ENCODE measurements around the gene KLK10.

DNA sequence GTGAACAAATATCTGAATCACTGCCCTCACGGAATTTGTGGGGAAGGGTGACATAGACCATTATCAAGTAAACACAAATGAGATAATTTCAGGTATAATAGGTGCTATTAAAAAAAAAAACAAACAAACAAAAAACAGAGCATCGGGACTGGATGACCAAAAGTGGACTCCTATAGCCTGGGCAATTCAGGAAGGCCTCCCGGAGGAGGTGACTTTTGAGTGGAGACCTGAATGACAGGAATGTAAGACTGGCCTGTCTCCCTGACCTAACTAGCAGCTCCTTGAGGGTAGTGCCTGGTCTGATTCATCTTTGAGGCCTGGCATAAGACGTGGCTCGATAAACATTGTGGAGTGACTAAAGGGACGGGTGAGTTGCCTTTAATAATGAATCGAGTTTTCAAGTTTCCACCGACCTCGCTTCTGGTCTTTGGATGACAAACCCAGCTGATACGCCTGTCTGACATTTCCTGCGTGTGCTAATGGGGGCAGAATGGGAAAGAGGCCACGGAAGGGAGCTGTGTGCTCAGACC, 6.8 kb downstream of the KLK10 start:
- TF ChIP-seq PAX5 (IDR thresholded peaks at IDR 0.05; ENCODE audit: insufficient read depth, low read length, severe bottlenecking) (no peak), POU2F2 (IDR thresholded peaks at IDR 0.05; ENCODE audit: low read depth, low read length) (no peak), POLR2A (IDR thresholded peaks at IDR 0.05; ENCODE audit: low read depth, low read length) (no peak), POLR2AphosphoS5 (IDR thresholded peaks at IDR 0.05; ENCODE audit: low read depth, low read length) (no peak), SPI1 (IDR thresholded peaks at IDR 0.05; ENCODE audit: low read depth, low read length) (no peak), TAF1 (IDR thresholded peaks at IDR 0.05; ENCODE audit: low read depth, low read length) (no peak)
